Measurements from ENCODE around the gene GPX4. TPM values are rescaled to one million over a fixed set of nuclear protein-coding genes. Genes with fewer than 3 reads are reported as not detected.

GPX4 gene
- total and polyA plus RNA-seq, 2 of the 13 experiments (the other 11 are each of a cell fraction or from before 2014, with no cell fraction given) = 535 to 613 TPM

DNA sequence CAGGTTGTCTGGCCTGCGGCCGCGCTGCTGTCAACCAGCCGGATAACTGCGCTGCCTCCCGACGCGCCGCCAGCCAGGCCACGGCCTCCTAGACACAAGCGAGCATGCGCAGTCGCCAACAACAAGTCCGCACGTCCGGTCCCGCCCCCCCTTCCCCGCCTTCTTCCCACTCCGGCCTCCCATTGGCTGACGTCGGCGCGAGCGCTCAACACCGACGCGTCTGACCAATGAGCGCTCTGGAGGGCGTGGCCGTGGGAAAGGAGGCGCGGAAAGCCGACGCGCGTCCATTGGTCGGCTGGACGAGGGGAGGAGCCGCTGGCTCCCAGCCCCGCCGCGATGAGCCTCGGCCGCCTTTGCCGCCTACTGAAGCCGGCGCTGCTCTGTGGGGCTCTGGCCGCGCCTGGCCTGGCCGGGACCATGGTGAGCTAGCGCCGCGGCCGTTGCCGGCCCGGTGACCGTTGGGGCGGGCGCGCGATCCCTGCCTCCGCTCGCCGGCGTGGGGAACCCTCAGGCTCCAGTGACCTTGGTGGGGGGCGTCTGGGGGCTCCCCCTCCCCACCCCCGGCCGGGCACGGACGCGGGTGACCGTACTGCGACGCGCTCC lies at the start of gene GPX4 (continued):
- TF ChIP-seq, protein P1, sequence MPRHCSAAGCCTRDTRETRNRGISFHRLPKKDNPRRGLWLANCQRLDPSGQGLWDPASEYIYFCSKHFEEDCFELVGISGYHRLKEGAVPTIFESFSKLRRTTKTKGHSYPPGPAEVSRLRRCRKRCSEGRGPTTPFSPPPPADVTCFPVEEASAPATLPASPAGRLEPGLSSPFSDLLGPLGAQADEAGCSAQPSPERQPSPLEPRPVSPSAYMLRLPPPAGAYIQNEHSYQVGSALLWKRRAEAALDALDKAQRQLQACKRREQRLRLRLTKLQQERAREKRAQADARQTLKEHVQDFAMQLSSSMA (CRISPR knock-in tag; IDR thresholded peaks at IDR 0.05) = 0 out of 2 replicates have a peak, but pooled peaks have one; percentile 52
- no peak for TF ChIP-seq KDM3A (CRISPR knock-in tag; IDR thresholded peaks at IDR 0.05; ENCODE audit: low read depth)
- TF ChIP-seq PLRG1 (conservative IDR thresholded peaks at IDR 0.05) = no peak
- TF ChIP-seq HES4 (CRISPR knock-in tag; IDR thresholded peaks at IDR 0.05; ENCODE audit: borderline replicate concordance) = peak; percentile 97
- no peak for TF ChIP-seq ZNF234 (CRISPR knock-in tag; conservative IDR thresholded peaks at IDR 0.05)
- TF ChIP-seq CENPX (CRISPR knock-in tag; IDR thresholded peaks at IDR 0.05) = no peak
- TF ChIP-seq AHR (CRISPR knock-in tag; IDR thresholded peaks at IDR 0.05) = peak; percentile 14; the same call in 1 of the 2 replicates
- no peak for TF ChIP-seq ZFP37 (CRISPR knock-in tag; IDR thresholded peaks at IDR 0.05; ENCODE audit: borderline replicate concordance)
- no peak; the same call in 1 of the 2 replicates for TF ChIP-seq TGIF2 (CRISPR knock-in tag; IDR thresholded peaks at IDR 0.05)
- no peak for TF ChIP-seq ZNF672 (CRISPR knock-in tag; IDR thresholded peaks at IDR 0.05)
- no peak for TF ChIP-seq FLYWCH1 (CRISPR knock-in tag; IDR thresholded peaks at IDR 0.05)
- TF ChIP-seq LRRFIP1 (CRISPR knock-in tag; conservative IDR thresholded peaks at IDR 0.05) = no peak
- no peak for TF ChIP-seq DNMT3B (CRISPR knock-in tag; conservative IDR thresholded peaks at IDR 0.05)
- no peak; the same call in none of the 2 replicates for TF ChIP-seq ZNF441 (CRISPR knock-in tag; IDR thresholded peaks at IDR 0.05; ENCODE audit: borderline replicate concordance)
- TF ChIP-seq ZNF780A (CRISPR knock-in tag; IDR thresholded peaks at IDR 0.05) = no peak
- TF ChIP-seq ZNF207 (IDR thresholded peaks at IDR 0.05; ENCODE audit: borderline replicate concordance) = no peak
- TF ChIP-seq, protein P2, sequence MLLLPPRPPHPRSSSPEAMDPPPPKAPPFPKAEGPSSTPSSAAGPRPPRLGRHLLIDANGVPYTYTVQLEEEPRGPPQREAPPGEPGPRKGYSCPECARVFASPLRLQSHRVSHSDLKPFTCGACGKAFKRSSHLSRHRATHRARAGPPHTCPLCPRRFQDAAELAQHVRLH (CRISPR knock-in tag; IDR thresholded peaks at IDR 0.05; ENCODE audit: borderline replicate concordance, low read depth) = peak; percentile 51; the same call in 1 of the 2 replicates
- TF ChIP-seq ZNF335 (CRISPR knock-in tag; IDR thresholded peaks at IDR 0.05) = peak; percentile 95
- TF ChIP-seq, protein P3, sequence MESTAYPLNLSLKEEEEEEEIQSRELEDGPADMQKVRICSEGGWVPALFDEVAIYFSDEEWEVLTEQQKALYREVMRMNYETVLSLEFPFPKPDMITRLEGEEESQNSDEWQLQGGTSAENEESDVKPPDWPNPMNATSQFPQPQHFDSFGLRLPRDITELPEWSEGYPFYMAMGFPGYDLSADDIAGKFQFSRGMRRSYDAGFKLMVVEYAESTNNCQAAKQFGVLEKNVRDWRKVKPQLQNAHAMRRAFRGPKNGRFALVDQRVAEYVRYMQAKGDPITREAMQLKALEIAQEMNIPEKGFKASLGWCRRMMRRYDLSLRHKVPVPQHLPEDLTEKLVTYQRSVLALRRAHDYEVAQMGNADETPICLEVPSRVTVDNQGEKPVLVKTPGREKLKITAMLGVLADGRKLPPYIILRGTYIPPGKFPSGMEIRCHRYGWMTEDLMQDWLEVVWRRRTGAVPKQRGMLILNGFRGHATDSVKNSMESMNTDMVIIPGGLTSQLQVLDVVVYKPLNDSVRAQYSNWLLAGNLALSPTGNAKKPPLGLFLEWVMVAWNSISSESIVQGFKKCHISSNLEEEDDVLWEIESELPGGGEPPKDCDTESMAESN (CRISPR knock-in tag; conservative IDR thresholded peaks at IDR 0.05) = peak; percentile 68
- peak; percentile 85 for TF ChIP-seq SAP130 (CRISPR knock-in tag; IDR thresholded peaks at IDR 0.05; ENCODE audit: low read depth)
- TF ChIP-seq ZNF510 (CRISPR knock-in tag; IDR thresholded peaks at IDR 0.05; ENCODE audit: low read depth) = no peak
